H1 (cell line): Measurements from ENCODE around the gene CD7. TPM values are rescaled to one million over a fixed set of nuclear protein-coding genes. Genes with fewer than 3 reads are reported as not detected.

Experiments
- CTCF ChIA-PET: fragments of 300-600 bp; sonication (Branson Sonifier 250); formaldehyde crosslinking; loops from one replicate; lab custom pipeline; 2021; ENCODE audit not compliant: partially characterized antibody; lab: Charles Lee
- POLR2A ChIA-PET: fragments of 300-600 bp; sonication (Branson Sonifier 250); formaldehyde crosslinking; loops from one replicate; lab custom pipeline; 2021; ENCODE audit warnings: inconsistent platforms; ENCODE audit not compliant: partially characterized antibody; lab: Charles Lee
- DNase-seq, 2 experiments: peaks; one replicate each; pipeline versions ENCODE4 v3.0.0 to v3.0.0-alpha.2; 2010 to 2022; ENCODE audit warnings: low spot score in 2 of 2, low read depth in 1 of 2, mixed read lengths in 1 of 2
- FAIRE-seq: peaks from 2 replicates; lab custom pipeline; 2011; peaks lifted over from hg19 to GRCh38; lab: Jason Lieb, UNC
- H2AFZ ChIP-seq: 2 replicates; pipeline ENCODE4 v1.8.1; 2012; ENCODE audit warnings: low read length, inconsistent platforms
- H2AK5ac ChIP-seq: 2 replicates; pipeline ENCODE4 v1.6.1; 2013; ENCODE audit warnings: low read depth, low read length
- H2BK120ac ChIP-seq: replicated peaks from 2 replicates; pipeline ENCODE3; 2013; ENCODE audit warnings: low read depth, low read length, inconsistent platforms
- H2BK12ac ChIP-seq: 2 replicates; pipeline ENCODE4 v1.6.1; 2013; ENCODE audit warnings: low read depth, low read length
- H2BK15ac ChIP-seq: 2 replicates; pipeline ENCODE4 v1.6.1; 2013; ENCODE audit warnings: low read length
- H2BK20ac ChIP-seq: 2 replicates; pipeline ENCODE4 v1.6.1; 2013; ENCODE audit warnings: low read length
- H2BK5ac ChIP-seq: 2 replicates; pipeline ENCODE4 v1.6.1; 2013; ENCODE audit warnings: low read depth, low read length
- H3K14ac ChIP-seq: 2 replicates; pipeline ENCODE4 v1.6.1; 2013; ENCODE audit warnings: inconsistent platforms; ENCODE audit not compliant: insufficient read length
- H3K18ac ChIP-seq: 2 replicates; pipeline ENCODE4 v1.6.1; 2013; ENCODE audit warnings: low read length; ENCODE audit errors: extremely low read depth
- H3K23ac ChIP-seq: 2 replicates; pipeline ENCODE4 v1.6.1; 2013; ENCODE audit warnings: inconsistent platforms; ENCODE audit not compliant: insufficient read length
- H3K23me2 ChIP-seq: 2 replicates; pipeline ENCODE4 v1.6.1; 2013; ENCODE audit warnings: low read depth, low read length
- H3K27ac ChIP-seq: 2 replicates; pipeline ENCODE4 v1.6.1; 2011; ENCODE audit warnings: low read depth, low read length, inconsistent platforms
- H3K27me3 ChIP-seq, 4 experiments: replicated peaks in 1 of 4; 1 replicate in 1 of 4; 2 replicates in 3 of 4; pipeline versions ENCODE4 v1.6.1 to v1.8.1; 2011 to 2013; ENCODE audit warnings: low read length in 3 of 4, mild to moderate bottlenecking in 3 of 4, inconsistent platforms in 2 of 4, mixed read lengths in 2 of 4, moderate library complexity in 1 of 4; ENCODE audit not compliant: control insufficient read depth in 3 of 4, insufficient read depth in 3 of 4; ENCODE audit errors: extremely low read depth in 1 of 4
- H3K36me3 ChIP-seq, 4 experiments: 2 replicates each; pipeline versions ENCODE4 v1.6.1 to v1.8.1; 2011 to 2013; ENCODE audit warnings: mild to moderate bottlenecking in 4 of 4, low read length in 3 of 4, moderate library complexity in 2 of 4, control low read depth in 1 of 4, inconsistent platforms in 1 of 4; ENCODE audit not compliant: insufficient read depth in 4 of 4, control insufficient read depth in 2 of 4
- H3K4ac ChIP-seq: replicated peaks from 2 replicates; pipeline ENCODE3; 2013; ENCODE audit warnings: low read length, low read depth, mixed read lengths, inconsistent platforms; ENCODE audit not compliant: insufficient read length
- H3K4me1 ChIP-seq, 4 experiments: replicated peaks in 1 of 4; 1 replicate in 1 of 4; 2 replicates in 3 of 4; pipeline versions ENCODE4 v1.6.1 to v1.8.1; 2011 to 2013; ENCODE audit warnings: low read length in 3 of 4, inconsistent platforms in 2 of 4, mixed read lengths in 1 of 4; ENCODE audit not compliant: insufficient read depth in 4 of 4, control insufficient read depth in 3 of 4
- H3K4me2 ChIP-seq, 2 experiments: 2 replicates each; pipeline versions ENCODE4 v1.6.1 to v1.8.1; 2011 to 2013; ENCODE audit warnings: low read depth in 2 of 2, low read length in 2 of 2, control low read depth in 1 of 2, inconsistent platforms in 1 of 2, mild to moderate bottlenecking in 1 of 2; ENCODE audit not compliant: insufficient read depth in 1 of 2
- H3K4me3 ChIP-seq, 4 experiments: fragments of 200-600, 300-600 bp in 1 of 4; sonication (generic), shearing (Covaris generic), sonication (Bioruptor Twin) in 1 of 4; 2 replicates each; pipeline versions ENCODE4 v1.5.1 to v1.8.1; 2011 to 2016; ENCODE audit warnings: low read length in 4 of 4, low read depth in 3 of 4, control low read depth in 2 of 4, inconsistent platforms in 2 of 4, mild to moderate bottlenecking in 2 of 4, mixed read lengths in 1 of 4, moderate library complexity in 1 of 4; ENCODE audit not compliant: insufficient read depth in 2 of 4; ENCODE audit errors: extremely low read depth in 1 of 4
- H3K56ac ChIP-seq: replicated peaks from 2 replicates; pipeline ENCODE3; 2013; ENCODE audit warnings: low read depth, mild to moderate bottlenecking, mixed read lengths, low read length, inconsistent platforms; ENCODE audit not compliant: insufficient read length
- H3K79me1 ChIP-seq: 2 replicates; pipeline ENCODE4 v1.6.1; 2013; ENCODE audit warnings: low read depth, low read length, control low read depth
- H3K79me2 ChIP-seq, 2 experiments: 2 replicates each; pipeline versions ENCODE4 v1.6.1 to v1.8.1; 2012 to 2013; ENCODE audit warnings: low read length in 2 of 2, mild to moderate bottlenecking in 2 of 2, inconsistent platforms in 1 of 2; ENCODE audit not compliant: insufficient read depth in 2 of 2, control insufficient read depth in 1 of 2
- H3K9ac ChIP-seq, 4 experiments: replicated peaks in 1 of 4; 1 replicate in 1 of 4; 2 replicates in 3 of 4; pipeline versions ENCODE4 v1.6.1 to v1.8.1; 2011 to 2013; ENCODE audit warnings: low read depth in 3 of 4, low read length in 3 of 4, control low read depth in 2 of 4, mild to moderate bottlenecking in 2 of 4, moderate library complexity in 2 of 4, inconsistent platforms in 1 of 4; ENCODE audit errors: extremely low read depth in 1 of 4
- H3K9me3 ChIP-seq, 2 experiments: 2 replicates each; pipeline versions ENCODE4 v1.6.1 to v1.8.1; 2012 to 2013; ENCODE audit warnings: mild to moderate bottlenecking in 2 of 2, moderate library complexity in 2 of 2, control low read depth in 1 of 2, inconsistent platforms in 1 of 2, low read depth in 1 of 2, low read length in 1 of 2, mixed read lengths in 1 of 2; ENCODE audit not compliant: insufficient read depth in 2 of 2
- H4K20me1 ChIP-seq, 2 experiments: replicated peaks in 1 of 2; 2 replicates each; pipeline versions ENCODE3 to v1.8.1; 2011 to 2013; ENCODE audit warnings: inconsistent platforms in 2 of 2, low read length in 2 of 2, mild to moderate bottlenecking in 1 of 2; ENCODE audit not compliant: insufficient read depth in 2 of 2, control insufficient read depth in 1 of 2
- H4K5ac ChIP-seq: 2 replicates; pipeline ENCODE4 v1.6.1; 2013; ENCODE audit warnings: low read length, low read depth, mixed read lengths, inconsistent platforms; ENCODE audit not compliant: insufficient read length
- H4K8ac ChIP-seq: 2 replicates; pipeline ENCODE4 v1.8.0; 2013; ENCODE audit warnings: mild to moderate bottlenecking, moderate library complexity, low read length, inconsistent platforms; ENCODE audit not compliant: insufficient read depth; ENCODE audit errors: extremely low read depth
- H4K91ac ChIP-seq: replicated peaks from 2 replicates; pipeline ENCODE3; 2013; ENCODE audit warnings: low read length, mixed read lengths, inconsistent platforms; ENCODE audit not compliant: insufficient read length
- GABPA ChIP-seq: IDR thresholded peaks from 2 replicates; pipeline ENCODE4 v1.6.1; 2011; ENCODE audit warnings: mild to moderate bottlenecking, low read length, moderate library complexity, borderline replicate concordance; ENCODE audit not compliant: insufficient read depth
- HDAC6 ChIP-seq: IDR thresholded peaks from one replicate; pipeline ENCODE4 v1.7.1; 2012; ENCODE audit warnings: low read depth, mild to moderate bottlenecking, inconsistent platforms, low read length, moderate library complexity
- JUN ChIP-seq: IDR thresholded peaks from 2 replicates; pipeline ENCODE4 v1.6.1; 2011; ENCODE audit warnings: low read depth, mild to moderate bottlenecking, improper control_type of control experiment, low read length
- POU5F1 ChIP-seq: IDR thresholded peaks from 2 replicates; pipeline ENCODE4 v1.6.1; 2011; ENCODE audit warnings: low read depth, mild to moderate bottlenecking, low read length, moderate library complexity
- RNF2 ChIP-seq: fragments of 200-900, 300-1000 bp; sonication (generic); IDR thresholded peaks from 2 replicates; pipeline ENCODE4 v1.7.1; 2016; ENCODE audit warnings: borderline replicate concordance, low read depth, mild to moderate bottlenecking, antibody characterized with exemption, low read length; ENCODE audit not compliant: poor library complexity, severe bottlenecking; ENCODE audit errors: missing control alignments
- TEAD4 ChIP-seq: IDR thresholded peaks from 2 replicates; pipeline ENCODE4 v1.6.1; 2012; ENCODE audit warnings: low read depth, low read length, inconsistent platforms, mixed read lengths
- WGBS, 2 experiments: shearing (Covaris generic) in 1 of 2; methylation state at CpG; one replicate each; pipeline versions ENCODE4 v1.1.6 to v1.1.7; 2013 to 2015; ENCODE audit warnings: low lambda C conversion rate in 2 of 2, mixed read lengths in 2 of 2, inconsistent platforms in 1 of 2, low coverage in 1 of 2, missing lambda C conversion rate in 1 of 2; ENCODE audit not compliant: insufficient replicate concordance in 2 of 2, insufficient coverage in 1 of 2, insufficient read length in 1 of 2; ENCODE audit errors: extremely low coverage in 1 of 2, missing lambda C conversion rate in 1 of 2; 5-methylcytosine and 5-hydroxymethylcytosine counted together
- polyA plus RNA-seq, 7 experiments: library from polyadenylated mRNA; depleted of rRNA in 3 of 7; stranded (reverse) in 5 of 7; unstranded in 2 of 7; fragments of >200 nt in 5 of 7; fragments of 200-250 nt in 2 of 7; gene quantifications; 1 replicate in 5 of 7; 2 replicates in 1 of 7; 4 replicates in 1 of 7; pipeline versions ENCODE4 v1.2.1 to v1.2.3, GENCODE V29; 2011 to 2013; ENCODE audit warnings: missing spikeins in 2 of 7, mixed read lengths in 2 of 7
- total RNA-seq: library from RNA; stranded (reverse); fragmentation: NEBNext Ultra II Directional; extraction: Animal tissue kit (Norgen Biotek cat#: 25700); gene quantifications from 2 replicates; pipeline ENCODE4 v1.2.1, GENCODE V29; 2021

Gene CD7
- total and polyA plus RNA-seq, 2 of the 8 experiments (the other 6 are each of a cell fraction or from before 2014, with no cell fraction given), result 0.83 to 0.86 TPM

DNA sequence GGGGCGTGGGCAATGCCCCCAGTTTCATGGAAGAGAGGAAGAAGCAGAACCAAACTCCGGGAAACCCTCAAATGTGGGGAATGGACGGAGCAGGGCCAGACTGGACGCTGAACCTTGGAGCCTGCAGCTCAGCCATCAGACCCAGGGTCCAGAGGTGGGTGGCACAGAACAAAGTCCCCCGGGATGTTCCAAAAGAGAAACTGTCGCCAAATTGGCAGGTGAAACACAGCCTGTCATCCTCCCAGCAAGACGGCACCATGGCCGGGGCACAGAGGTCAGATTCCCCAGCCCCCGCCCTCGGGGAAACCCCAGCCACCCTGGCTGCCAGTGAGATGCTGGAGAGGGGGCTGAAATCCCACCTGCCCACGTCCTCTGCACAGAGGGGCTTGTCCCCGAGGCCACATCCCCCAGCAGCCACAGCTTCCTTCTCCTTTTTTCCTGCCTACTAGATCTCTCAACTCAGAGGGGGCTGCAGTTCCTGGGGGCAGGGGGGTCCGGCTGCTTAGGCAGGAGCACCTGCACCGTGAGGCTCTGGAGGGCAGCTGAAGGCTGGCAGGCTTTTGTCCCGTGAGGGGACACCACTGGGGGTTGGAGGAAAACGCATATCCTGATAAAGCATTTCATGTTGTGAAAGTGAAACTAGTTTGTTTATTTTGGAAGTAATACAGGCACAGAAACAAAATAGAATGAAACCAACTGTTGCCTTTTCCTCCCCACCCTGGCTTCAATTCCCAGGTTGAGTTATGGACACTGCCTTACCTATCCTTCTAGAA lies 17.4 kb upstream of the CD7 start:
- ChIA-PET CTCF (interaction anchor here (0.5 to 2.6 kb wide), 4 partner anchors 13 to 35 kb away, joined by 3 to 11 read pairs (median 4); no protein-coding TSS in a partner anchor), POLR2A (interaction anchor here (0.6 to 1.0 kb wide), 2 partner anchors 32 to 187 kb away, joined by 3 to 4 read pairs; no protein-coding TSS in a partner anchor)
- H3K56ac ChIP-seq, result no peak overlapping the region
- no peak overlapping the region for H2AK5ac ChIP-seq
- no peak overlapping the region for H3K14ac ChIP-seq
- H3K4me3 ChIP-seq, result no peak overlapping the region
- H3K9ac ChIP-seq, result no peak overlapping the region
- H2BK15ac ChIP-seq, result no peak overlapping the region
- no peak overlapping the region for H2BK5ac ChIP-seq
- no peak overlapping the region for H4K91ac ChIP-seq
- H3K23ac ChIP-seq, result no peak overlapping the region
- H4K5ac ChIP-seq, result no peak overlapping the region
- no peak overlapping the region; a peak in 2 of 4 replicates for H3K4me2 ChIP-seq
- H3K4me1 ChIP-seq, result peaks cover 0 to 23% (median 13%) of the 10 kb centered on the region in 4 experiments; a peak in 6 of 7 replicates
- WGBS, 2 experiments, result 80% methylated on average over 11 of the region's 16 CpGs; no CpG with 5 or more reads in 1 of the 2 experiments
- H2BK12ac ChIP-seq, result no peak overlapping the region
- no peak overlapping the region for H2AFZ ChIP-seq
- no peaks in the 10 kb centered on the region for H3K36me3 ChIP-seq
- DNase-seq (no peak), FAIRE-seq (no peak)
- no peaks in the 10 kb centered on the region for H3K79me1 ChIP-seq
- no peak overlapping the region for H4K8ac ChIP-seq
- no peak overlapping the region for H3K18ac ChIP-seq
- no peak overlapping the region for H3K4ac ChIP-seq
- H4K20me1 ChIP-seq, result no peaks in the 10 kb centered on the region
- H2BK20ac ChIP-seq, result no peak overlapping the region
- peaks cover 8% of the 10 kb centered on the region for H3K23me2 ChIP-seq
- H3K9me3 ChIP-seq, result no peaks in the 10 kb centered on the region
- H3K79me2 ChIP-seq, result no peaks in the 10 kb centered on the region
- H3K27ac ChIP-seq, result no peak overlapping the region
- H2BK120ac ChIP-seq, result no peak overlapping the region
- H3K27me3 ChIP-seq, result peaks cover 28 to 63% (median 57%) of the 10 kb centered on the region in 4 experiments
- TF ChIP-seq POU5F1, result no peak
- no peak for TF ChIP-seq GABPA
- no peak for TF ChIP-seq RNF2
- TF ChIP-seq TEAD4, result no peak
- no peak for TF ChIP-seq HDAC6
- TF ChIP-seq JUN, result no peak
